ENCODE results near the gene CHP2. TPM values are rescaled to one million over a fixed set of nuclear protein-coding genes. Genes with fewer than 3 reads are reported as not detected.
"Not testable (repeated sequence)": the region's sequence is repeated elsewhere in the genome, so short reads cannot be mapped to it uniquely, and the experiment has no call there.

CHP2 gene
- total RNA-seq, 1 donor from 2014 or later: not detected

DNA sequence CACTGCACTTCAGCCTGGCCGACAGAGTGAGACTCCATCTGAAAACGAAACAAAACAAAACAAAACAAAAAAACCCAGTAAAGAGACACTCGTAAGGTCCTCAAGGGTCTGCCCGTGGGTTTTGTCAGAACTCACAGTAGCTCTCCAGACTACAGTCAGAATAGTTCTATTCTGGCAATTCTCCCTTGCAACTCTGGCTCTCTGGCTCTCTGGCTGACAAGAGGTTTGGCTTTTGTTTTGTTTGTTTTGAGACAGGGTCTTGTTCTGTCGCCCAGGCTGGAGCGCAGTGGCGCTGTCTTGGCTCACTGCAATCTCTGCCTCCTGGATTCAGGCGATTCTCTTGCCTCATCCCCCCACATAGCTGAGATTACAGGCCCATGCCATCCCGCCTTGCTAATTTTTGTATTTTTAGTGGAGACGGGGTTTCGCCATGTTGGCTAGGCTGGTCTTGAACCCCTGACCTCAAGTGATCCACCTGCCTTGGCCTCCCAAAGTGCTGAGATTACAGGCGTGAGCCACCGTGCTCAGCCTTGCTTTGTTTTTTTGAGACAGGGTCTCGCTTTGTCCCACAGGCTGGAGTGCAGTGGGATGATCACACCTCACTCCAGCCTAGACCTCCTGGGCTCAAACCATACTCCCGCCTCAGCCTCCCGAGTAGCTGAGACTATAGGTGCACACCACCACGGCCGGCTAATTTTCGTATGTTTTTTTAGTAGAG lies 20.5 kb upstream of the CHP2 start:
- DNase-seq: no peak
- Mint-ChIP-seq H3K9me3 (ENCODE audit: unreplicated experiment) (no peaks in the 10 kb centered on the region), H3K36me3 (ENCODE audit: unreplicated experiment) (no peaks in the 10 kb centered on the region), H3K27ac (ENCODE audit: unreplicated experiment) (no peak overlapping the region), H3K4me1 (ENCODE audit: low read depth, unreplicated experiment) (no peaks in the 10 kb centered on the region), H3K4me3 (ENCODE audit: unreplicated experiment) (no peak overlapping the region), H3K27me3 (ENCODE audit: unreplicated experiment) (no peaks in the 10 kb centered on the region)
- TF ChIP-seq, protein P1, sequence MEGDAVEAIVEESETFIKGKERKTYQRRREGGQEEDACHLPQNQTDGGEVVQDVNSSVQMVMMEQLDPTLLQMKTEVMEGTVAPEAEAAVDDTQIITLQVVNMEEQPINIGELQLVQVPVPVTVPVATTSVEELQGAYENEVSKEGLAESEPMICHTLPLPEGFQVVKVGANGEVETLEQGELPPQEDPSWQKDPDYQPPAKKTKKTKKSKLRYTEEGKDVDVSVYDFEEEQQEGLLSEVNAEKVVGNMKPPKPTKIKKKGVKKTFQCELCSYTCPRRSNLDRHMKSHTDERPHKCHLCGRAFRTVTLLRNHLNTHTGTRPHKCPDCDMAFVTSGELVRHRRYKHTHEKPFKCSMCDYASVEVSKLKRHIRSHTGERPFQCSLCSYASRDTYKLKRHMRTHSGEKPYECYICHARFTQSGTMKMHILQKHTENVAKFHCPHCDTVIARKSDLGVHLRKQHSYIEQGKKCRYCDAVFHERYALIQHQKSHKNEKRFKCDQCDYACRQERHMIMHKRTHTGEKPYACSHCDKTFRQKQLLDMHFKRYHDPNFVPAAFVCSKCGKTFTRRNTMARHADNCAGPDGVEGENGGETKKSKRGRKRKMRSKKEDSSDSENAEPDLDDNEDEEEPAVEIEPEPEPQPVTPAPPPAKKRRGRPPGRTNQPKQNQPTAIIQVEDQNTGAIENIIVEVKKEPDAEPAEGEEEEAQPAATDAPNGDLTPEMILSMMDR (IDR thresholded peaks at IDR 0.05; ENCODE audit: partially characterized antibody, unreplicated experiment): no peak

DNA sequence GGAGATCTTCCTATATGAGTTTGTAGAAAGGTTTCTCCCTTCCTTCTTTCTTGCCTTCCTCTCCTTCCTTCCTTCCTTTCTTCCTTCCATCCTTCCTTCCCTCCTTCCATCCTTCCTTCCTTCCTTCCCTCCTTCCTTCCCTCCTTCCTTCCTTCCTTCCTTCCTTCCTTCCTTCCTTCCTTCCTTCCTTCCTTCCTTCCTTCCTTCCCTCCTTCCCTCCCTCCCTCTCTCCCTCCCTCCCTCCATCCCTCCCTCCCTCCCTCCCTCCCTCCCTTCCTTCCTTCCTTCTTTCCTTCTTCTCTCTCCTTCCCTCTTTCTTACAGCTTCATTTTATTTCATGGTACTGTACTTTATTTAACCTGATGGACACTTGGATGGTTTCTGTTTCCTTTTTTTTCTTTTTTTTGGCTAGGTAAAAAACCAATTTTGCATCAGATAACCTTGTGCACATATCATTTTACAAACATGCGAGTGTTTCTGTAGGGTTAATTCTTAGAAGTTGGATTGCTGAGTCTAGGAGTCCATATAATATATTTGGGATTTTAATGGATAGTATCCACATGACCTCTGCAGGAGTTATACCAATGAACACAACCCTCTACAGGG lies 17.3 kb upstream of the CHP2 start:
- H3K4me3 Mint-ChIP-seq (ENCODE audit: unreplicated experiment); DNase-seq; H3K27me3 Mint-ChIP-seq (ENCODE audit: unreplicated experiment); H3K4me1 Mint-ChIP-seq (ENCODE audit: low read depth, unreplicated experiment); H3K27ac Mint-ChIP-seq (ENCODE audit: unreplicated experiment); H3K9me3 Mint-ChIP-seq (ENCODE audit: unreplicated experiment); H3K36me3 Mint-ChIP-seq (ENCODE audit: unreplicated experiment): not testable (repeated sequence)

DNA sequence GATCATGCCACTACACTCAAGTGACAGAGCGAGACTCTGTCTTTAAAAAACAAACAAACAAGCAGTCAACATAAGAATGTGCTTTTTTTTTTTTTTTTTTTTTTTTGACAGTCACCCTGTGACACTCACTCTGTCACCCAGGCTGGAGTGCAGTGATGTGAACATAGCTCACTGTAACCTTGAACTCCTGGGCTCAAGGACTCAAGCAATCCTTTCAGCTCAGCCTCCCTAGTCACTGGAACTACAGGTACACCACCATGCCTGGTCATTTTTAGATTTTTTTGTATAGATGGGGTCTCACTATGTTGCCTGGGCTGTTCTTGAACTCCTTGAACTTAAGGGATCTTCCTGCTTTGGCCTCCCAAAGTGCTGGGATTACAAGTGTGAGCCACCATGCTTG lies 15.3 kb upstream of the CHP2 start:
- Mint-ChIP-seq H3K27me3 (ENCODE audit: unreplicated experiment) (no peaks in the 10 kb centered on the region), H3K4me3 (ENCODE audit: unreplicated experiment) (no peak overlapping the region), H3K36me3 (ENCODE audit: unreplicated experiment) (no peaks in the 10 kb centered on the region), H3K9me3 (ENCODE audit: unreplicated experiment) (no peaks in the 10 kb centered on the region), H3K4me1 (ENCODE audit: low read depth, unreplicated experiment) (no peaks in the 10 kb centered on the region), H3K27ac (ENCODE audit: unreplicated experiment) (no peak overlapping the region)
- no peak for DNase-seq
- TF ChIP-seq, protein P1 (IDR thresholded peaks at IDR 0.05; ENCODE audit: partially characterized antibody, unreplicated experiment): no peak

DNA sequence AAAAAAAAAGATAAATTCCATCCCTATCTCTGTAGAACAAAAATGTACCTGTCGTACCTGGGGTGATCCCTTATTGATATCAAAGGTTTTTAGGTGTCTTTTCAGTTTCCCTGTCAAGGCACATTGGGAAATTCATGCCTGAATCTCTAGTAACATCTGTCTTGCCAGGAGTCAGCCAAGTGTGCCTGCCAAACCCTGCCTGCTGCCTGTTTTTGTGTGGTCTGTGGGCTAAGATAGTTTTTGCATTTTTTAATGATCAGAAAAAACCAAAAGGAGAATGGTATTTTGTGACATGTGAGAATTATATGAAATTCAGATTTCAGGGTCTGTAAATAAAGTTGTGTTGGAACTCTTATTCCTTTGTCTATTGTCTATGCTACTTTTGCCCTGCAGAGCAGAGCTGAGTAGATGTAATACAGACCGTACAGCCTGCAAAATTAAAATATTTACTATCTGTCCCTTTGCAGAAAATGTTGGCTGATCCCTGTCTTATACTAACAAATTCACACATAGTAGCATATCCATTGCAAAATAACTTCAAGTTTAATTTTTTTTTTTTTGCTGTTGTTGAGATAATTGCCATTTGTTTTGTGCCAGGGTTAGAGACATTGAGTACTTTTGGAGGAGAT lies 13.0 kb upstream of the CHP2 start:
- TF ChIP-seq, protein P1 (IDR thresholded peaks at IDR 0.05; ENCODE audit: partially characterized antibody, unreplicated experiment): no peak
- no peaks in the 10 kb centered on the region for H3K4me1 Mint-ChIP-seq (ENCODE audit: low read depth, unreplicated experiment)
- no peaks in the 10 kb centered on the region for H3K9me3 Mint-ChIP-seq (ENCODE audit: unreplicated experiment)
- H3K27ac Mint-ChIP-seq (ENCODE audit: unreplicated experiment): no peak overlapping the region
- no peak for DNase-seq
- no peaks in the 10 kb centered on the region for H3K27me3 Mint-ChIP-seq (ENCODE audit: unreplicated experiment)
- H3K36me3 Mint-ChIP-seq (ENCODE audit: unreplicated experiment): no peaks in the 10 kb centered on the region
- H3K4me3 Mint-ChIP-seq (ENCODE audit: unreplicated experiment): no peak overlapping the region

DNA sequence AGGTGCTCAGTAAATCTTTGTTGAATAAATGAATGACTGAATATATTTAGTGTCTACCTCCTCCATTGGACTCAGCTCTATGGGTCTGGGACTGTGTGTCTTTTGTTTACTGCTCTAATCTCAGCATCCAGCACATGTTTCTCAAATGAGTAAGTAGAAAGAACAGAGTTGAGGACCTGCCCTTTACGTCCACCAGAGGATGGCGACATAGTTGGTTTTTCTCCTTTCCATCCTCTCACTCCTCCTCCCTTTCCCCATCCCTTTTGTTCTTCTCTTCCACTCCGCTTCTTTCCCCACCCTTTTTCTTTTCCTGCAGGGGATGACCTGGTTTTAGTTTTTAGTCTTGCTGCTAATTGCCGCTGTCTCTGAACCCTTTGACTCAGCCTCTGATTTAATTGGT lies 12.1 kb upstream of the CHP2 start:
- DNase-seq: no peak
- TF ChIP-seq, protein P1 (IDR thresholded peaks at IDR 0.05; ENCODE audit: partially characterized antibody, unreplicated experiment): no peak
- no peaks in the 10 kb centered on the region for H3K27me3 Mint-ChIP-seq (ENCODE audit: unreplicated experiment)
- H3K9me3 Mint-ChIP-seq (ENCODE audit: unreplicated experiment): no peaks in the 10 kb centered on the region
- H3K36me3 Mint-ChIP-seq (ENCODE audit: unreplicated experiment): no peaks in the 10 kb centered on the region
- no peak overlapping the region for H3K27ac Mint-ChIP-seq (ENCODE audit: unreplicated experiment)
- H3K4me1 Mint-ChIP-seq (ENCODE audit: low read depth, unreplicated experiment): no peaks in the 10 kb centered on the region
- no peak overlapping the region for H3K4me3 Mint-ChIP-seq (ENCODE audit: unreplicated experiment)

Measured in glutamatergic neuron (in vitro differentiated cells).